Sigmoid colon (tissue), 4 donors: ENCODE measurements around the gene CD81.

ENCODE experiments used
- EP300 ChIP-seq, 4 donors: sonication (generic); formaldehyde crosslinking; IDR thresholded peaks; one replicate each; pipeline ENCODE4 v1.6.1; 2017; ENCODE audit warnings: antibody characterized with exemption in 4 of 4
- POLR2A ChIP-seq, 2 donors: fragments of 450-650 bp; IDR thresholded peaks; one replicate each; pipeline ENCODE4 v1.6.1; 2016; ENCODE audit warnings: antibody characterized with exemption in 2 of 2, mild to moderate bottlenecking in 2 of 2, moderate library complexity in 2 of 2
- POLR2AphosphoS5 ChIP-seq, 4 donors: sonication (generic); formaldehyde crosslinking; IDR thresholded peaks; one replicate each; pipeline ENCODE4 v1.6.1; 2017; ENCODE audit warnings: antibody characterized with exemption in 4 of 4
- TF ChIP-seq, protein P1 (sequence below), 4 experiments: fragments of 450-650 bp in 3 of 4; fragments of 200-600 bp in 1 of 4; IDR thresholded peaks; one replicate each; pipeline ENCODE4 v1.5.1; 2016 to 2019; ENCODE audit warnings: antibody characterized with exemption in 4 of 4, mild to moderate bottlenecking in 3 of 4, moderate library complexity in 2 of 4

DNA sequence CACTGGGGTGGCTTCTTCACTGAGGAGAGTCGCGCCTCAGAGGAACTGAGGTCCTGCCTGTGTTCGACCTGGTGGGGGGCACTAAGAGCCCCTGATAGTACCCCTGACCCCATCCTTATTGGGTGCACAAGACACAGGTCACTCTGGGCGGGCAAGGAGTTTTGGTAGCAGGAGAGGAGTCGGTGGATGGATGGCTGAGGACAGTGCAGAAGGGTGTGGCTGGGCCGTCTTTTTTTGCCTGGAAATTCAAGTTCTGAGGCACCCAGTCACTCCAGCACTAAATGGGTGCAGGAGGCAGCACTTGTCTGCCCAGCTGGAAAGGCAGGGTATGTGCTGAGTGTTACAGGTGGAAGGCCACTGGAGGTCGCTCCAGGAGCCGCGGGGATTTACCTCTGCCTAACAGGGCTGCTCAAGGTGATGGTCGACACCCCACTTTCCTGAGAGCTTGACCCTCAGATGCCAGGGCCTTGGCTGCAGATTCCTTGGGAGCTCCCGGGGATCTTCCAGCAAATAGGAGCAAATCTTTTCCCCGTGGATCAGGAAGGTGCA lies 24.4 kb downstream of the CD81 start:
- TF ChIP-seq, protein P1, sequence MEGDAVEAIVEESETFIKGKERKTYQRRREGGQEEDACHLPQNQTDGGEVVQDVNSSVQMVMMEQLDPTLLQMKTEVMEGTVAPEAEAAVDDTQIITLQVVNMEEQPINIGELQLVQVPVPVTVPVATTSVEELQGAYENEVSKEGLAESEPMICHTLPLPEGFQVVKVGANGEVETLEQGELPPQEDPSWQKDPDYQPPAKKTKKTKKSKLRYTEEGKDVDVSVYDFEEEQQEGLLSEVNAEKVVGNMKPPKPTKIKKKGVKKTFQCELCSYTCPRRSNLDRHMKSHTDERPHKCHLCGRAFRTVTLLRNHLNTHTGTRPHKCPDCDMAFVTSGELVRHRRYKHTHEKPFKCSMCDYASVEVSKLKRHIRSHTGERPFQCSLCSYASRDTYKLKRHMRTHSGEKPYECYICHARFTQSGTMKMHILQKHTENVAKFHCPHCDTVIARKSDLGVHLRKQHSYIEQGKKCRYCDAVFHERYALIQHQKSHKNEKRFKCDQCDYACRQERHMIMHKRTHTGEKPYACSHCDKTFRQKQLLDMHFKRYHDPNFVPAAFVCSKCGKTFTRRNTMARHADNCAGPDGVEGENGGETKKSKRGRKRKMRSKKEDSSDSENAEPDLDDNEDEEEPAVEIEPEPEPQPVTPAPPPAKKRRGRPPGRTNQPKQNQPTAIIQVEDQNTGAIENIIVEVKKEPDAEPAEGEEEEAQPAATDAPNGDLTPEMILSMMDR (IDR thresholded peaks at IDR 0.05): no peak
- TF ChIP-seq POLR2A (IDR thresholded peaks at IDR 0.05): no peak
- TF ChIP-seq EP300 (IDR thresholded peaks at IDR 0.05): no peak
- TF ChIP-seq POLR2AphosphoS5 (IDR thresholded peaks at IDR 0.05): no peak
